Liver (tissue), 9 donors: ENCODE measurements around the gene RNMT. TPM values are rescaled to one million over a fixed set of nuclear protein-coding genes. Genes with fewer than 3 reads are reported as not detected.

ENCODE experiments used
- DNase-seq: peaks from one replicate; pipeline ENCODE4 v3.0.0-alpha.2; 2017; ENCODE audit warnings: low spot score
- H3K27ac ChIP-seq, 2 donors: one replicate each; pipeline ENCODE4 v1.7.0; 2013; ENCODE audit warnings: inconsistent platforms in 2 of 2, low read length in 2 of 2, control low read depth in 1 of 2, low read depth in 1 of 2, mild to moderate bottlenecking in 1 of 2
- H3K27me3 ChIP-seq, 4 donors: one replicate each; pipeline versions ENCODE4 v1.6.1 to v1.7.0; 2013; ENCODE audit warnings: low read length in 3 of 4, inconsistent platforms in 1 of 4, mild to moderate bottlenecking in 1 of 4, moderate library complexity in 1 of 4; ENCODE audit not compliant: control insufficient read depth in 4 of 4, insufficient read depth in 4 of 4
- H3K36me3 ChIP-seq, 4 donors: one replicate each; pipeline versions ENCODE4 v1.6.1 to v1.7.0; 2013; ENCODE audit warnings: low read length in 3 of 4, mild to moderate bottlenecking in 3 of 4, low read depth in 1 of 4, moderate library complexity in 1 of 4; ENCODE audit not compliant: control insufficient read depth in 4 of 4, insufficient read depth in 3 of 4
- H3K4me1 ChIP-seq, 4 donors: one replicate each; pipeline versions ENCODE4 v1.6.1 to v1.7.0; 2013; ENCODE audit warnings: low read length in 3 of 4, mild to moderate bottlenecking in 3 of 4, moderate library complexity in 1 of 4; ENCODE audit not compliant: control insufficient read depth in 4 of 4, insufficient read depth in 4 of 4
- H3K4me3 ChIP-seq, 3 donors: one replicate each; pipeline versions ENCODE4 v1.6.1 to v1.7.0; 2013; ENCODE audit warnings: low read length in 3 of 3, control low read depth in 1 of 3, low read depth in 1 of 3, mild to moderate bottlenecking in 1 of 3
- H3K9ac ChIP-seq, 2 donors: one replicate each; pipeline ENCODE4 v1.7.0; 2013; ENCODE audit warnings: low read length in 2 of 2, mild to moderate bottlenecking in 2 of 2, moderate library complexity in 2 of 2, control low read depth in 1 of 2, low read depth in 1 of 2
- H3K9me3 ChIP-seq, 4 donors: one replicate each; pipeline versions ENCODE4 v1.6.1 to v1.7.0; 2013; ENCODE audit warnings: low read length in 3 of 4; ENCODE audit not compliant: control insufficient read depth in 4 of 4
- CTCF ChIP-seq: fragments of 150-350 bp; IDR thresholded peaks from 2 replicates; pipeline ENCODE4 v1.5.1; 2017; ENCODE audit warnings: improper control_type of control experiment, low read depth, low read length; ENCODE audit not compliant: missing input control
- EGR1 ChIP-seq, 2 donors: IDR thresholded peaks; 2 replicates each; pipeline ENCODE4 v1.6.1; 2016 to 2018; ENCODE audit warnings: antibody characterized with exemption in 2 of 2, low read depth in 2 of 2
- FOXA1 ChIP-seq: IDR thresholded peaks from 2 replicates; pipeline ENCODE4 v1.6.1; 2016; ENCODE audit warnings: antibody characterized with exemption
- FOXA2 ChIP-seq: IDR thresholded peaks from 2 replicates; pipeline ENCODE4 v1.6.1; 2016; ENCODE audit warnings: antibody characterized with exemption
- HNF4A ChIP-seq, 2 donors: conservative IDR thresholded peaks; 2 replicates each; pipeline ENCODE4 v1.6.1; 2016; ENCODE audit warnings: antibody characterized with exemption in 2 of 2, mild to moderate bottlenecking in 2 of 2
- HNF4G ChIP-seq: IDR thresholded peaks from 2 replicates; pipeline ENCODE4 v1.6.1; 2016; ENCODE audit warnings: antibody characterized with exemption
- JUND ChIP-seq, 2 donors: IDR thresholded peaks; 2 replicates each; pipeline ENCODE4 v1.6.1; 2016; ENCODE audit warnings: antibody characterized with exemption in 2 of 2
- MAX ChIP-seq: IDR thresholded peaks from 2 replicates; pipeline ENCODE4 v1.6.1; 2016; ENCODE audit warnings: antibody characterized with exemption
- RAD21 ChIP-seq, 2 donors: IDR thresholded peaks; 2 replicates each; pipeline ENCODE4 v1.6.1; 2016; ENCODE audit warnings: antibody characterized with exemption in 2 of 2, mild to moderate bottlenecking in 2 of 2
- REST ChIP-seq: IDR thresholded peaks from 2 replicates; pipeline ENCODE4 v1.6.1; 2016; ENCODE audit warnings: antibody characterized with exemption, mild to moderate bottlenecking
- RXRA ChIP-seq, 2 donors: IDR thresholded peaks; 2 replicates each; pipeline ENCODE4 v1.6.1; 2017 to 2018; ENCODE audit warnings: antibody characterized with exemption in 2 of 2, mild to moderate bottlenecking in 1 of 2
- YY1 ChIP-seq: IDR thresholded peaks from 2 replicates; pipeline ENCODE4 v1.6.1; 2016; ENCODE audit warnings: antibody characterized with exemption, mild to moderate bottlenecking
- ZBTB33 ChIP-seq: IDR thresholded peaks from 2 replicates; pipeline ENCODE4 v1.6.1; 2016; ENCODE audit warnings: antibody characterized with exemption
- WGBS: extraction: QIAGEN DNeasy Blood & Tissue Kit; methylation state at CpG from one replicate; pipeline ENCODE4 v1.1.7; 2013; 5-methylcytosine and 5-hydroxymethylcytosine counted together
- polyA plus RNA-seq, 2 donors: library from polyadenylated mRNA; stranded (reverse) in 1 of 2; unstranded in 1 of 2; fragments of 200-250 nt in 1 of 2; fragments of >200 nt in 1 of 2; fragmentation: Nextera tagmentation in 1 of 2; extraction: Ambion mirVana in 1 of 2; gene quantifications; one replicate each; pipeline versions ENCODE4 v1.2.1 to v1.2.3, GENCODE V29; 2013 to 2015
- total RNA-seq, 2 donors: library from RNA; depleted of rRNA; stranded (reverse); fragments of >200 nt; gene quantifications; one replicate each; pipeline ENCODE4 v1.2.3, GENCODE V29; 2014
- donor health status: healthy.
- donor health status: healthy.
- donor health status: healthy.
- donor health status: healthy.
- donor health status: healthy.

The RNMT gene
- total and polyA plus RNA-seq, 4 donors = 4.9 to 23.1 (median 11.3) TPM

- TF ChIP-seq RAD21 (IDR thresholded peaks at IDR 0.05) (no peak), FOXA2 (no peak), RXRA (IDR thresholded peaks at IDR 0.05) (no peak), HNF4G (no peak), REST (no peak), FOXA1 (no peak), JUND (IDR thresholded peaks at IDR 0.05) (no peak)
Measured at GRCh38 chr18:13715330-13715729, 11.1 kb upstream of the RNMT start (continued).

- Histone ChIP-seq H3K4me3 (no peak overlapping the region), H3K9me3 (no peaks in the 10 kb centered on the region), H3K36me3 (peaks cover 0 to 3% (median 0%) of the 10 kb centered on the region in 4 donors), H3K9ac (no peak overlapping the region), H3K4me1 (peaks cover 0 to 24% (median 12%) of the 10 kb centered on the region in 4 donors), H3K27ac (no peak overlapping the region), H3K27me3 (no peaks in the 10 kb centered on the region)
- DNase-seq = no peak
- 84% methylated on average over 4 of the region's 4 CpGs for WGBS
- no peak for TF ChIP-seq RXRA (IDR thresholded peaks at IDR 0.05)
- no peak for TF ChIP-seq REST
- TF ChIP-seq ZBTB33 = no peak
- TF ChIP-seq YY1 = no peak
- no peak for TF ChIP-seq HNF4A (conservative IDR thresholded peaks at IDR 0.05)
- TF ChIP-seq MAX = no peak
- TF ChIP-seq RAD21 (IDR thresholded peaks at IDR 0.05) = no peak
Measured at GRCh38 chr18:13716916-13717315, 9.6 kb upstream of the RNMT start.

- no peaks in the 10 kb centered on the region for H3K9me3 ChIP-seq
- no peak overlapping the region for H3K4me3 ChIP-seq
- peaks cover 0 to 12% (median 7%) of the 10 kb centered on the region in 4 donors for H3K4me1 ChIP-seq
- WGBS = 100% methylated on average over 1 of the region's 1 CpG
- no peak overlapping the region for H3K9ac ChIP-seq
- peaks cover 0 to 3% (median 0%) of the 10 kb centered on the region in 4 donors for H3K36me3 ChIP-seq
- H3K27ac ChIP-seq = no peak overlapping the region
- no peak for DNase-seq
- no peaks in the 10 kb centered on the region for H3K27me3 ChIP-seq
- TF ChIP-seq EGR1 (IDR thresholded peaks at IDR 0.05; ENCODE audit: low read depth in 2 of 2) (no peak), REST (no peak), CTCF (no peak), JUND (IDR thresholded peaks at IDR 0.05) (no peak), MAX (no peak)
Measured at GRCh38 chr18:13720123-13720522, 6.3 kb upstream of the RNMT start.
